ENCODE data around the gene KDM3A. TPM values are rescaled to one million over a fixed set of nuclear protein-coding genes. Genes with fewer than 3 reads are reported as not detected.
A peak's percentile ranks its signal among the peaks of the same experiment; 100 is the strongest.

The KDM3A gene
- total and polyA plus RNA-seq, 12 donors, result 16.7 to 54.6 (median 33.8) TPM

DNA sequence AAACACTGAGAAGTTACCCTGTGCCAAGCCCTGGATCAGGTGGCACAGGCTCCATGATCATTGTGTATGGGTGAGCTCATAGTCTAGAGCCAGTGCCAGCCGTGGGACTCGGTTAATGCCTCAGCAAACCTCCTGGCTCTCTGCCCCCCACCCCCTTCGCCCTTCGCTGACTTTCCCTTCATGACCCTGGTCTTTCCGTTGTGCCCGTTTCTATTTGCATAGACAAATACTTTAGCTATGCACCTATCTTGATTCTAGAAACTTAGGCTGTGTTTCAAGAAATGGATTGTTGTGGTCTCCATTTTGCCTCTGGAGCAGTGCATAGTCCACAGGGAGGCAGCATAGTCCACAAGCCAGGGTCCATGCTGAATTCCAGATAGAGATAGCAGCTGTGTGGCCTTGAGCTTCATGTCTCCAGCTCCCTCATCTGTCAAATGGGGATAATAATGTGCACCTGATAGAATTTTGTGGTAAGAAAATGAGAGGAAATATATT lies 44.8 kb upstream of the KDM3A start:
- Histone ChIP-seq H3K4me3 (no peak overlapping the region), H3K36me3 (replicated peaks in 1 of 2) (no peaks in the 10 kb centered on the region), H3K4me1 (replicated peaks in 1 of 2) (peaks cover 7 to 18% of the 10 kb centered on the region in 2 donors), H3K27me3 (no peaks in the 10 kb centered on the region), H3K9me3 (replicated peaks in 1 of 3) (no peaks in the 10 kb centered on the region), H3K27ac (no peak overlapping the region)
- intact Hi-C loops (cut with DNase I), result no loop called here
- TF ChIP-seq, protein P1, sequence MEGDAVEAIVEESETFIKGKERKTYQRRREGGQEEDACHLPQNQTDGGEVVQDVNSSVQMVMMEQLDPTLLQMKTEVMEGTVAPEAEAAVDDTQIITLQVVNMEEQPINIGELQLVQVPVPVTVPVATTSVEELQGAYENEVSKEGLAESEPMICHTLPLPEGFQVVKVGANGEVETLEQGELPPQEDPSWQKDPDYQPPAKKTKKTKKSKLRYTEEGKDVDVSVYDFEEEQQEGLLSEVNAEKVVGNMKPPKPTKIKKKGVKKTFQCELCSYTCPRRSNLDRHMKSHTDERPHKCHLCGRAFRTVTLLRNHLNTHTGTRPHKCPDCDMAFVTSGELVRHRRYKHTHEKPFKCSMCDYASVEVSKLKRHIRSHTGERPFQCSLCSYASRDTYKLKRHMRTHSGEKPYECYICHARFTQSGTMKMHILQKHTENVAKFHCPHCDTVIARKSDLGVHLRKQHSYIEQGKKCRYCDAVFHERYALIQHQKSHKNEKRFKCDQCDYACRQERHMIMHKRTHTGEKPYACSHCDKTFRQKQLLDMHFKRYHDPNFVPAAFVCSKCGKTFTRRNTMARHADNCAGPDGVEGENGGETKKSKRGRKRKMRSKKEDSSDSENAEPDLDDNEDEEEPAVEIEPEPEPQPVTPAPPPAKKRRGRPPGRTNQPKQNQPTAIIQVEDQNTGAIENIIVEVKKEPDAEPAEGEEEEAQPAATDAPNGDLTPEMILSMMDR (IDR thresholded peaks at IDR 0.05), result peak; percentile 15 to 58 (median 45)
- TF ChIP-seq POLR2A (IDR thresholded peaks at IDR 0.05), result no peak
- 60 to 80% (median 74%) methylated on average over 6 of the region's 6 CpGs for WGBS, 4 donors
- peak in 6 of 7 donors; percentile 49 to 76 (median 62) for DNase-seq

DNA sequence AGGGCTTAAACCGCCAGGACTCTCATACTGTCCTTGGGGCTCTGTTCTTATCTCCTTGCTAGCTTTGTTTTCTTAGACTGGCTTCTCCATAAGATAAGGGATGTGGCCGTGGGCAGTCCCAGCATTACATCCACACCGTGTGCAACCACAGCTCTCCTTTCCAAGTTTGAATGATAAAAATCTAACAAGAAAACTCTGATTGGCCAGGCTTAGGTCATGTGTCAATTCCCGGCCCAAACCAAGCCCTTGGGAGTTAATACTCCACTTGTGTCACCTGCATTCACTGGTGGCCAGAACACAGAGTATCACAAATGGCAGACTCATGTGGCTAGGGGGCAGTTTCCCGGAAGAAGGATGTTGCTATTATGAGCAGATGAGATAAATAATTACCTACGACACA lies 43.2 kb upstream of the KDM3A start:
- Histone ChIP-seq H3K4me3 (no peak overlapping the region), H3K27me3 (no peaks in the 10 kb centered on the region), H3K27ac (no peak overlapping the region), H3K4me1 (replicated peaks in 1 of 2) (peaks cover 6 to 18% of the 10 kb centered on the region in 2 donors), H3K9me3 (replicated peaks in 1 of 3) (no peaks in the 10 kb centered on the region), H3K36me3 (replicated peaks in 1 of 2) (no peaks in the 10 kb centered on the region)
- WGBS, 4 donors, result 45 to 57% (median 51%) methylated on average over 6 of the region's 6 CpGs
- DNase-seq, result peak in 1 of 7 donors; percentile 31
- intact Hi-C loops (cut with DNase I), result no loop called here
- no peak for TF ChIP-seq POLR2A (IDR thresholded peaks at IDR 0.05)
- TF ChIP-seq, protein P1 (IDR thresholded peaks at IDR 0.05), result no peak

DNA sequence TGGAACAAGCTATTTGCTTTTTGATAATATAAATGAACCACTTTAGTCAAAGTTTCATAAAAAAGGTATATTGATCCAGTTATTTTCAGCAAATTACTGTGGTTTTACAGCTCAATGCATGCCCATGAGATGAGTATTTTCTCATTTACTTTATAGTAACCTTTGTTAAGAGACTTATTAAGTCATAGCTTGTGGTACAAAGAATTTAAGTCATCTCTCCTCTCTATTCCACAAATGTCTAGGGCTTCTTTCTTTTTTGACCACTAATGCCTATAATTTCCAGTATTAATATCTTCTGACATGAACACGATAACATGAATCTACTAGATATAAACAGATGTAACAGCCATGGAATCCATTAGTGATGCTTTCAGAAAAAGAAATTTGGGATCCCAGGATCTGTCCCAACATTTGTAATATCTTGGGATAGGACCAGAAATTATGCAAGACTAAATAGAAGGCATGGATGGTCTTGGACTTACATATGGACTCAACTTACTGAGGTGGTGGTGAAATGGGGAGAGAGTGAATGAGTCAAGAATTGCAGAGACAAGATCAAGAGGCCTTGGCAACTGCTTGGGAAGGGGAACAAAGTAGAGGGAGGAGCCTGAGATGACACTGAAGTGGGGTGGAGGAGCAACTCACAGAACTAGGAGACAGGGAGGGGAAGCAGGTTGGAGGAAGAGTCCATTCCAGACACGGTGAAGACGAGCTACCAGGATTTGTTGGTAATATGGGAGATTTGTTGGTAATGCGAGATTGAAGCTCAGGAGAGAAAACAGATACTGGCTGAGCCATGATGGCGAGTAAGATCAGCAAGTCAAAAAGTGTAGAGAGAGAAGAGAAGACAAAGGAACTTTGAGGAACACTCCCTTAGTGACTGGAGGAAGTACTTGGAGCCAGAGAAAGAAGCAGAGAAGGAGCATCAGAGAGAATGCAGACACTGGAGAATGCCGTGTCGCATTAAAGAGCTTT lies 42.4 kb upstream of the KDM3A start:
- WGBS, 4 donors, result 87 to 92% (median 89%) methylated on average over 7 of the region's 7 CpGs
- Histone ChIP-seq H3K9me3 (replicated peaks in 1 of 3) (no peaks in the 10 kb centered on the region), H3K27ac (no peak overlapping the region), H3K36me3 (replicated peaks in 1 of 2) (no peaks in the 10 kb centered on the region), H3K4me3 (no peak overlapping the region), H3K4me1 (replicated peaks in 1 of 2) (peaks cover 0 to 11% of the 10 kb centered on the region in 2 donors), H3K27me3 (no peaks in the 10 kb centered on the region)
- no peak for TF ChIP-seq POLR2A (IDR thresholded peaks at IDR 0.05)
- TF ChIP-seq, protein P1 (IDR thresholded peaks at IDR 0.05), result no peak
- no peak for DNase-seq
- intact Hi-C loops (cut with DNase I), result no loop called here

DNA sequence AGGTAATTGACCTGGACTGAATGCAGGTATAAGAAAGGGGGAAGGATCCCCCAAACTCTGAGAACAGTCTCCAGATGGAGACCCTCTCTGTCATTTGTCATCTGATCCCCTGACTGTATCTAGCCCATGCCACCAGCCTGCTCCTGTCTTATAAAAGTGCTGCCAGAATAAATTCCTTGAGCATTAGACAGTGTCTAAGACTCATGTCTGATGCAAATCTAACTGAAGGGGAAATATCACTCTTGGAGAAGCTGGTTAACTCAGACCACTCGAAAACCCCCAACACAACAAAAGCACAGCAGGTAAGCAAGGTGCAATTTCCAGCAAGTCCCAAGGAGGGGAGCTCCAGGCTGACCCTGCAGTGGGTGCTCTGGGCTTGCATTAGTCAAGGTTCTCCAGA lies 40.9 kb upstream of the KDM3A start:
- TF ChIP-seq POLR2A (IDR thresholded peaks at IDR 0.05), result no peak
- TF ChIP-seq, protein P1 (IDR thresholded peaks at IDR 0.05), result no peak
- DNase-seq, result no peak
- no peak overlapping the region for H3K27ac ChIP-seq
- H3K4me1 ChIP-seq (replicated peaks in 1 of 2), result peaks cover 0 to 4% of the 10 kb centered on the region in 2 donors
- H3K9me3 ChIP-seq (replicated peaks in 1 of 3), result no peaks in the 10 kb centered on the region
- no peaks in the 10 kb centered on the region for H3K27me3 ChIP-seq
- H3K36me3 ChIP-seq (replicated peaks in 1 of 2), result no peaks in the 10 kb centered on the region
- intact Hi-C loops (cut with DNase I), result no loop called here
- 66 to 80% (median 68%) methylated on average over 1 of the region's 1 CpG for whole genome bisulfite sequencing, 4 donors
- H3K4me3 ChIP-seq, result no peak overlapping the region
